C4-2B (cell line): ENCODE measurements around the gene ARRDC2.
A peak's percentile ranks its signal among the peaks of the same experiment; 100 is the strongest.

Experiments used
- H3K27ac ChIP-seq: fragments of 450-650 bp; 2 replicates; pipeline ENCODE4 v1.5.1; 2017
- CTCF ChIP-seq: fragments of 450-650 bp; conservative IDR thresholded peaks from 2 replicates; pipeline ENCODE4 v1.5.1; 2017; ENCODE audit warnings: mild to moderate bottlenecking
- ZFX ChIP-seq: fragments of 450-650 bp; IDR thresholded peaks from 2 replicates; pipeline ENCODE4 v1.6.1; 2017

The ARRDC2 gene

GRCh38 chr19:18007917-18008673, at the start of gene ARRDC2:
TSS of gene ARRDC2 (plus strand) at chr19:18008170. CDS start at chr19:18008311, 141 bp downstream.
- TF ChIP-seq CTCF (no peak), ZFX (no peak)
- H3K27ac ChIP-seq: peak within 1 kb of the TSS; percentile 44

- TF ChIP-seq ZFX: no peak
- TF ChIP-seq CTCF: no peak
- H3K27ac ChIP-seq: no peak overlapping the region
Measured at GRCh38 chr19:17963936-17964691, 43.9 kb upstream of the ARRDC2 start.

- TF ChIP-seq ZFX (no peak), CTCF (no peak)
- H3K27ac ChIP-seq: no peak overlapping the region
Measured at GRCh38 chr19:17965370-17966128, 42.4 kb upstream of the ARRDC2 start.

GRCh38 chr19:17966129-17966483, 41.9 kb upstream of the ARRDC2 start:
- no peak overlapping the region for H3K27ac ChIP-seq

GRCh38 chr19:17966550-17967256, 41.3 kb upstream of the ARRDC2 start, which contains the start of gene KCNN1:
TSS of gene KCNN1 (plus strand) at chr19:17967107. CDS start at chr19:17973889, 6,782 bp downstream.
- H3K27ac ChIP-seq: no peak within 1 kb of the TSS
- no peak for TF ChIP-seq CTCF
- no peak for TF ChIP-seq ZFX

More at GRCh38 chr19:17966129-17966483, 41.9 kb upstream of the ARRDC2 start:
- TF ChIP-seq ZFX: no peak
- no peak for TF ChIP-seq CTCF

- TF ChIP-seq ZFX (no peak), CTCF (no peak)
- no peak overlapping the region for H3K27ac ChIP-seq
Measured at GRCh38 chr19:17967257-17968051, 40.5 kb upstream of the ARRDC2 start.
